Glomerular endothelial cell (primary cell): ENCODE data around the gene KDM5B. TPM values are rescaled to one million over a fixed set of nuclear protein-coding genes. Genes with fewer than 3 reads are reported as not detected.
"Not testable (repeated sequence)": the region's sequence is repeated elsewhere in the genome, so short reads cannot be mapped to it uniquely, and the experiment has no call there.

ENCODE experiments used
- DNase-seq: peaks from one replicate; pipeline ENCODE4 v3.0.0-alpha.2; 2011; ENCODE audit warnings: low read depth, low spot score; ENCODE audit errors: extremely low read depth
- total RNA-seq: library from RNA; depleted of rRNA; stranded (reverse); fragments of >200 nt; gene quantifications from 2 replicates; pipeline ENCODE4 v1.2.3, GENCODE V29; 2015

KDM5B gene
- 58.6 and 96.4 TPM in 2 replicates for total RNA-seq

DNA sequence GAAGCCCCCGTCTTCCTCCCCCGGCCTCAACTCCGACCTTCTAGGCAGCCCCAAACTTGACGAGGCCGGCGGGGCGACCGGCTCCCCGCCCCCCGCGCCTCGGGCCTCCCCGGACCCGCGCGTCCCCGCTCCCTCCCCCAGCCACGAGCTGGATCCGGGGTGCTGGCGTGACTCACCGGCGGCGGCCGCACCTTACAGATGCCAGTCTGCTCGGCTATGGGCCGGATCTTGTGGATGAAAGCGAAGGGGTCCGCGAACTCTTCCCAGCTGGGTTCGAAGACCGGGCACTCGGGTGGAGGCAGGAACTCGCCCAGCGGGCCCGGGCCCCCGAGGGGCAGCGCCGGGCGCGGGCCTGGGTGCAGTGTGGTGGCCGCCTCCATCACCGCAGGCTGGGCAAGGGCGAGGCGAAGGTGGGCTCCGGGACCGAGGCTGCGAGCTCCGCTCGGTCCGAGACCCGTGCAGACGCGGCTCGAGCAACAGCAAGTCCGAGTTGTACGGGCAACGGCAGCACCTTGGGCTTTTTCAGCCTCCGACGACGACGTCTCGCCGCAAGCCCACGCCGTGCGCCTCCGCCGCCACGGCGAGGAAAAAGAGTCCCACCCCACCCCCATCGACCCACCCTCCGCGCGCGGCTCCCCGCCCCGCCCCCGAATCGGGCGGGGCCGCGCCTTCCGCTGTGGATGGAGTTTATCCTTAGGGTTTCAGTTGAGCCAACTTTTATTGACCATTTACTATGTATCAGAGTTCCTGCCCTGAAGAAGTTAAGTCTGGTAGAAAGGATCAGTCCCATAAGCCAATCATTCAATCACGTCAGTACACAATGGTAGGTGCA lies at the start of gene KDM5B:
KDM5B (minus strand) TSS at position 496 of the 832 bp plus-strand sequence; CDS start at position 380, 116 bp downstream.
- DNase-seq, result no peak

DNA sequence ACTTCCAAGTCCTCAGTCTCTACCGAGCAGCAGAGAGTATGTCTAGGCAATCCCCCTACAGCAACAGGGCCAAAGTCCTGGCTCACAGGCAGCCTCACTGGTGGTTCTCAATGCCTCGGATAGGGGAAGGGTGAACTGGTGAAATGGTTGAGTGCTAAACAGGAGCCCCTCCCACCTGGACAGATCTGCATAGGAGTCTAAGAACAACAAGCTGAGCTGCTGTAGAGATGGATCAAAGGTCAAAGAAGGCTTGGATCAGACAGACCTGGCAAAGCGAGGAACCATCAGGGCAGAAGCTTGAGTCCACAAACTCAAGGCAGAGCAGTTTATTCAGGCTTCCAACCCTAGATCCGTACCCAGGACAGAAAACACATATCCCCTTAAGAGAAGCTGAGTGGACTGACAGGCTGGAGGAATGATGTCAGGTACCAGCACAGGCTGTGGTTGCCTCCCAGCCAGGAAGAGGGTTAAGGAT lies 49.0 kb upstream of the KDM5B start:
- DNase-seq, result no peak

DNA sequence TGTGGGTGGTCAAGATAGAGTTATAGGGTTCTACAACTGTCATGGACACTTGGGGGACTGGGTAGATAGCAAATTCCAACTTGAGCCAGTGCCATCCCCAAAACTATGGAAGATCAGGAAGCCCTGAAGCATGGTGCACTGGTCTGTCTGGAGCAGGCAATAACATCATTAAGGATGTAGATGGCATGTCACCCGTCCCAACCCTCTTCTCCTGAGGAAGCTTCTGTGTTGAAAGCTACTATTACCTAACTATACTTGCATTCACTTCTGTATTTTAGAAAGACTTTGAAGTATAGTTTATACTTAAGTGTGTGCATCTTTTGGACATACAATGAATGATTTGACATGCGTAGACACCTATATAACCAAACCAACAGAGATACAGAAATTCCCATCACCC lies 47.8 kb upstream of the KDM5B start:
- no peak for DNase-seq

DNA sequence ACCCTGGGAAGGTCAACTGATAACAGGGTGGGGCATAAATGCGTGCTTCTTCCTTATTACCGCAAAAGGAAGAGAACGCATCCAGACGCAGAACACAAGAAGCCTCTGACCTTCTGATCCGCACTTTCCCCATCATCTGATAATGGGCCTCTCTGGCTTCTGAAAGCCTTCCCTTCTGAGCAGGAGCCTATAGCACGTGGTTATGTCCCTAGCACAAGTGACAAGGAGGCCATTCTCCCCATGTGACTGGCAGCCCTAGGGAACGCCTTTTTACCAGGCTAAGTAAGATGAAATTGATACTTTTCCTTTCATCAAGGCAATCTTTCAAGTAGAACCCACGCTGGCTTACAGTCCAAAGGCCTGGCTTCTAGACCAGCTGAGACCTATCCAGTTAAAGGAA lies 46.6 kb upstream of the KDM5B start:
- DNase-seq, result no peak

DNA sequence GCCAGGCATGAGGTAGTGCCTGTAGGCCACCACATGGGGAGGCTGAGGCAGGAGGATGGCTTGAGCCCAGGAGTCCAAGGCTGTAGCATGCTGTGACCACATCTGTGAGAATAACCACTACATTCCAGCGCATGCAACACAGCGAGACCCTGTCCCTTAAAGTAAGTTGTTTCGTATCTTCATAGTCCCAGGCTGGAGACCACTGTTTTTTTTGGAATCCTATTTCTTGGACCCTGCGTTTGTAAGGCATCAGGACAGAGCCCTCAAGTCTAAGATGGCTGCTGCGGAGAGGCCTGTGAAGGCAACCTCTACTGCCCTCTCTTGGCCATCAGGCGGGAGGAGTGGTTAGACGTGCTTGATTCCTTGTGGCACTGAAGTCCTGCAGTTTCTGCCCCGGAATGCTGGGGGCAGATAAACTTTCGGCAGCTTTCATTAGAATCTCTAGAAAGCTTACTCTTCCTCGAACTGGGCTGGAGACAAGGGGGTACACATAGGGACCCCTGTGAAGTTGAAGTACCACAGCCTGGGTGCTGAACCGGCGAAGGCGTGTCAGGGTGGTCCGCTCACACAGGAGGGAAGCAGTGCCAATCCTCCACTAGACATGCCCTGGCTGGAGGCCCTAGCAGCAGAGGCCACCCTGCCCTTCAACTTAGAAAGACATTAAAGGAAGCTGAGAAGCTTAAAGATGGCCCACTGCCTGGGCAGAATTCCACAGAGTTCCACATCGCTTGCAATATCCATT lies 44.1 kb upstream of the KDM5B start:
- peak; percentile 31 for DNase-seq

DNA sequence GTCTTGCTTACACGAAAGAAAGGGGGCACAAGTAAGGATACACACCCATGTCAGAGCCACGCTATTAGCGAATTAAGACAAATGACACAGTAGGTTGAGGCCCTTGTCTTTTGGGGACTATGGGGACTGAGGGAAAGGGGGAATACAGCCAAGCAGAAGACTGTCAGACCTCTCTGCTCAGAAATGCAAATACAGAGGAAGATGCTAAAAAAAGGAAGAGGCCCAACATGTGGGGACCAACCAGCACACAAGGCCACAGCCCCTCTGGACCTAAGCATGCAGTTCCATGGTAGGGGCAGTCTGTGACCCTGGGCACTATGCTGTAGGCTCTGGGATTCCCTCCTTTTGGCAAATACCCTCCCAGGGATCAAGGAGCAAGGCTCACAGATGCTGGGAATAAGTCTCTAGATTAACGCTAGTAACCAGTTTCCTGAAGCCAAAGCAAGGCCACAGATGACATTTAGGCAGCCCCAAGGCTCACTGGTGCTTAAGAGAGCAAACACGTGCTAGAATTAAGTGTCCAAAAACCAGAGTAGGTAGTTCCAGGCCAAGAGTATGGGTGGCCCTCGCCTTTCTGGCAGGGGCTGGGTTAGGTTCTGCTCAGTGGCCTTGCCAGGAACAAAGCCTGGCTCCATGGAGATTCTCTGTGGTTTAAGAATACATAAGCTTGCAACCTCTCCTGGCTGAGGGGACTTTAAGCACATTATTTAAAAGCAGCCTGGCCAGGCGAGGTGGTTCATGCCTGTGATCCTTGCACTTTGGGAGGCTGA lies 42.6 kb upstream of the KDM5B start:
- no peak for DNase-seq

DNA sequence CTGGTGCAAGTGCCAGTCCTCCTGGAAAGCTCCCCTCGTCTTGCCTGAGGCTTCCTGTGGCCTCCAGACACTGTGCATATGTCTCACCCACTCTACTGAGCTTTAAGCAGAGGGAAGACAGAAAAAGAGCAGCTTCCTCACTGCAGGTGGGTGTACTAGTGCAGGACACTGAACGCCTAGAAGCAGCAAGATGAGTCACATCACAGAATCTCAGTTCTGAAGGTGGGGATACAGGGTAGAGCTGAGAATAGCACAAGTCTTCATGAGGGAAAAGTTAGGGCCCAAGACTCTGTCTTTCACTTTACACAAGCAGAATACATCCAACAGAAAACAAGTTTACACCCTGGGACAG lies 39.9 kb upstream of the KDM5B start:
- no peak for DNase-seq

DNA sequence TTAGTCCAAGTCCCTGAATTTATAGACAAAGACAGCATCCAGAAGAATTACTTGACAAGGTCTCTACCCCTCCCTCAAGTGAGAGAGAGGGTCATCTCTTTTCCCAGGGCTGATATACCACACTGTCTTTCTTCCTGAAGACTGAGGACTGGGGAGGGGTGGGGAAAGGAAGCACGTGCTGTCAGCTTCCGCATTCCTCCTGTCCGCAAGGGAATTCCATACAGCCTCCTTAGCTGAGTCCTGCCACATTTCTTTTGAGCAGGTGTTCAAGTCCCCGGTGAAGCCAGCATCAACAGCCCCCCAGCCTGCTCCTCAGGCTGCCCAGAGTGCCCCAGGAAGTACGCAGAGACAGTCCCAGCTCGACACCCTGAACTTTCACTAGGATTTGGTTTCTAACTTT lies 36.7 kb upstream of the KDM5B start:
- no peak for DNase-seq

DNA sequence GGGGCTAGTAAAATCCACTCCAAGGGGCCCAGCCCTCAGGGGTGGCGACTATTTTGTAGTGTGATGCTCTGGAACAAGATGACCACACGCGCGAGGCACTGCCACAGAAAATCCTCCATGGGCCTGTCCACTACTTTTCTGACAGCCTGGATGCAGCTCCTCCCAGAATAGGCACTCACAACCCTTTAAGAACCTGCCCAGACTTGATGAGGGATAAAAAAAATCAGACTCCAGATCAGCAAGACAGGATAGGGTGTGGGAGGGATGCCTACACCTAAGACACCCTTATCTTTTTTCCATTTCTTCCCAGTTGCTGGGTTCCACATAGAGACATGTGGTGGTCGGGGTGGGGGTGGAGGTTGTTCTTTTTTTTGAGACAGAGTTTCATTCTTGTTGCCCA lies 36.0 kb upstream of the KDM5B start:
- no peak for DNase-seq

DNA sequence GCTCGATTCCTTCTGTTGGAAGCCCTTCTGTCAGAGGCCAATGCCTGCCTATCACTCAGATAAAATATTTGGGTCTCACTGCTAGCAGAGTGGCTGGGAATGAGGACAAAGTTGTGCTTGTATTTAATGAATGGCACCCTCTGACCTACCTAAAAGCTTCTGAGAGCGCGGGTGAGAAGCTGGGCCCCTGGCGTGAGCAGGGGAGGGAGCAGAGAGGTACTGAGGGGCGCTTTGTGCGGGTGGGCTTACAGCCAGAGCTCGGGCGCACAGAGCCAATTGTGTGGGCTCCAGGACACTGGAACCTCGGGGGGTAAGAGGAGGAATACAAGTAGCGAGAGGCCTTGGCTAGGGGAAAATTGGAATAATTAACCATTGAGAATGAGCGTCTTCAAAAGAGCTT lies 34.9 kb upstream of the KDM5B start:
- no peak for DNase-seq

DNA sequence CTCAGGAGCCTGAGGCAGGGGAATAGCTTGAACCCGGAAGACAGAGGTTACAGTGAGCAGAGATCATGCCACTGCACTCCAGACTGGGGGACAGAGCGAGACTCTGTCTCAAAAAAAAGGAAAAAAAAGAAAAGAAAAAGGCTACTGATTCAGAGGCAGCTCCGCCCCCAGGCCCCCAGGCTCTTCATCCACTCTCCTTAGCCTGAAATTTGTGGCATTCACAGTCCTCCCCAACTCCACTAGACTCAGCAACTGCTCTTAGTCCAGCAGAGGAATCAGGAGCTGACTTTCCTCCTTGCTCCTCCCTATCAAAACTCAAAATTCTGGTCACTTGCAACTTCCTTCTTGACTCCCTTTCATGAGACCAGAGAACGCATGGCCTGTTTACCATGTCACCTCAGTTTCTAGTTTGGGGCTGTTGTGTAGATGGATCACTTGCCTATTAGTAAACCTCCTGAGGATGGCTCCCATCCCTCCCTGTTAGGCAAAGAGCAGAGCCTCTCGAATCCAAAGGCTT lies 29.6 kb upstream of the KDM5B start:
- DNase-seq, result no peak

DNA sequence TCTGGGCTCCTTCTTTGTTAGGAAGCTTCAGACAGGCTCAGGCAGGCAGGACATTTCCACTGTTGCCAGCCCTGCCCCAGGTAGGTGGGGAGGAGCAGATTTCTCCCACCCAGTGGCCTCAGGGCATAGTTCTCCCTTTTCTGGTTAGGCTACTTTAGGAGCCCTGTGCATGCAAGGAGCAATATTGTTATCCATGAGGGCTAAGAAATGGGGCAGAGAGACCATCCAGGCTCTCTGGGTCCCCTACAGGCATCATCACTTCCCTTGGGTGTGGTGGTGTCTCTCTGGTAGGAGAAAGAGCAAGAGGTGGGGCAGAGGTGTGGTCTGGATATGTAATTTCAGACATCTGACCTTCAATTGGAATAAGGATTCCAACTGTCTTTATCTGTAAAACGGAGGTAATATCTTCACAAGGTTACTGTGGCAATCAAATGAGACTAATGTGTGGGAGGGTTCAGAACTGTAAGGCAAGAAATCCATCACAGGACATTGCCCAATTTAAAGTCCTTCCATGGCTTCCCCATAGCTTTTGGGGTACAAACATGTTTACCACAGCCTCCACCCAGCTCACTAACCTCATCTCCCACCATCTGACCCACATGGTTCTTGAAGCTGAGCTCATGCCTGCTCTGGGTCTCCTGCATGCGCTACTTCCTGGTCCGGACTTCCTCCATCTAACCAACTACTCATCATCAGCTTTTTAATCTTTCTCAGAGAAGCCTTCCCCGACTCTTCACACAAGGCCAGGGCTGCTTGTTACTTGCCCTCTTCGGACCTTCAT lies 28.6 kb upstream of the KDM5B start:
- no peak for DNase-seq

DNA sequence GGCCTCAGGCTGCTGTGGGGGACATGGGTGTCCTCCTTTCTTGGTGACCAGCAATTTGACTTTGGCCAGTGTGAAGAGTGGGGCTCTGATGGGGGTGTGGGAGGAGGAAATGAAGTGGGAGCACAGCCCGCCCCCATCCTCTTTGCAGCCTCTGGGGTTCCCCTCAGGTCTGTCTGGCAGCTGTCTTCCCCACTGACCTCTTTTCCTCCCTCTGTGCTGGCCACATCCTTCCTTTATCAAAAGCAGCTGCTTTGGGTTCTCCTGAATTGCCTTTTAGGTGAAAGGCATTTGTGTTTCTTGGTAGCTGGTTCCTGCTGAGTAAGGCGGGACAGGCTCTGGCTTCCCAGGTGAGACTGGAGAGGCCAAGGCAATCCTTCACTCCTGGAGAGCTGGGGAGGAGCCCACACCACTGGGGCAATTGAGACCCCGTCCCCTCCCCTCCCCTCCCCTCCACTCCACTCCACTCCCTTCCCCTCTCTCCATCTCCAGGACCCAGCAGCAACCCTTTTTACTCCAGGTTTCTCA lies 27.4 kb upstream of the KDM5B start:
- DNase-seq, result no peak

DNA sequence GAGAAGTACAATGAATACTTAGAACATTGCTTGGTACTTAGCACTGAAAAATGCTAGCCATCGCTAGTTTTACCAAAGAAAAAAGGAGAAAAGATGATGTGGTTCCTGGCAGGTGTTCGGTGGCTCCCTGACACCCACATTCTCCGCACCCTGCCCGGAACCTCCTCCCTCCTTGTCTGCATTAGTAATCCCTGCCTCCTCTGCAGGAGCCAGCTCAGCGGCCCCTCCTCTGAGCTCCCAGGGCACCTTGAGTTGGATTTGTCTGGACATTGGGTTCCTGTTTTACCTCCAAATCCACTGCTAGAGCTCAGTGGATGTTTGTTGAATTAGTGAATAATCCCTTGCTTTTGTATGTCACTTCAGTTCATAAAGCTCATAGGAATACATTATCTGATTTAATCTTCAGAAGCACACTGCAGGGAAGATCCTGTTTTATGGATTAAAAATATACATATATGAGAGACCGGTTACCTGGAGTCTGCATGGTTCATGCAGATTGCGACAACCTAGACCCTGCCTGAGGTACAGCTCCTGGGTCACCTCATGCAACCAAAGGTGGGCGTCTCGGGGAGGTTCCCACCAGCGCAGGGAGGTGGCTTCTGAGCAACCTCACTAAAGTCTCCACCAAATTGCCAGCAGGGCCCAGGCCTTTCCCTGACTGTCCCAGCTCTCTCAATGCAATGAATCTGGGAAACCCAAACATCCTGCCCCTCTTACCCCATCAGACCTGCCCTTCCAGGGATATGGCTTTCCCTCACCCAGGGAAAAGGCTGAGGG lies 26.7 kb upstream of the KDM5B start:
- no peak for DNase-seq

DNA sequence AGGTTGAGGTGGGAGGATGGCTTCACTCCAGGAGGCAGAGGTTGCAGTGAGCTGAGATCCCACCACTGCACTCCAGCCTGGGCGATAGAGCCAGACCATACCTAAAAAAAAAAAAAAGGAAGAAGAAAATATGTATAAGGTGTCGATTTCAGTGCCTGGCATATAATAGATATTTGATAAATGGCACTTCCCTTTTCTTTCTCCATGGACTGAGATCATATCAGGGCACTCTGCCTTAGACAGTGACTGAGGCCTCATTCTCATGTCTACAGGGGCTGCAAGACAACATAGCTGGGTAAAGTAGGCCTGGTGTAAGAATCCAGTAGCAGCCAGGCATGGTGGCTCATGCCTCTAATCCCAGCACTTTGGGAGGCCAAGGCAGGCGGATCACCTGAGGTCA lies 23.7 kb upstream of the KDM5B start:
- DNase-seq, result no peak

DNA sequence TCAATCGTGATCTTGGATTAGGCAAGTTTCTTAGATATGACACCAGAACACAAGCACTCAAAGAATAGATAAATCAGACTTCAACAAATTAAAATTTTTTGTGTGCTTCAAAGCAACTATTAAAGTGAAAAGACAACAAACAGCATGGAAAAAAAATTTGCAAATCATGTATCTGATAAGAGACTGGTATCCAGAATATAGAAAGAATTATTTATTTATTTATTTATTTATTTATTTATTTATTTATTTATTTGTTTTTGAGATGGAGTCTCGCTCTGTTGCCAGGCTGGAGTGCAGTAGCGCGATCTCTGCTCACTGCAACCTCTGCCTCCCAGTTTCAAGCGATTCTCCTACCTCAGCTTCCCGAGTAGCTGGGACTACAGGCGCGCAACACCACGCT lies 21.0 kb upstream of the KDM5B start:
- not testable (repeated sequence) for DNase-seq

DNA sequence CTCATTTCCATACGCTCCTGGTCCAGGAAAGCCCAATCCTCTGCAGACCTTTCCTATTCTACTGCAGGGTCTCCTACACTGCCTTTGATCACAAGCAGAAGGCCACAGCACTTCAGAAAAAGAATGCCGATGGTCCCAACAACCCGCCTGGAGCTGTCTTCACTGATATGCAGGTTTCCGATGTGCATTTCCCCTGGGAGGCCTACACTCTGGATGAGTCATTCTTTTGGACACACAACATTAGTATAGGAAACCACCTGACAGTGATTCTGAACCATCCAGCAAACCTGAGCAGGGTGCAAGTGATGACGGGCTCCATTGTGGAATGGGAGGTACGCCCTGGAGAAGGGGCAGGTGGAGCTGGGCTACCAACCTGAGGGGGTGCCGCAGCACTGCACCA lies 17.5 kb upstream of the KDM5B start:
- no peak for DNase-seq

DNA sequence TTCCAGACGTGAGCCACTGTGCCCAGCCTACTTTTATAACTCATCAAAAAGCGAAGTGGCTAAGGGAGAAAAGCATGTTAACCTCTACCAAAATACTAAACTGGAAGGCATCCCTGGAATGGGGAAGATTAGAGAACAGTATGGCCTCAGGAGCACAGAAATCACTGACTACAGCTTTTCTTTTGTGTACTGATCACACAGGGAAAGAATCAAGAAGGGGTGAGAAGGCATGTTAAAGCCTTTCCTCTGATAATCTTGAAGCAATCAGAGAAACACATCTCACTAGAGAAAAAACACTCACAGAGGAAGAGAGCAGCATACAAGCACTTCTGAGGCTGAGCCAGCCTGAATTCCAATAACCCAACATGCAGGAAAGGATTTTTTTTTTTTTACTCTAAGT lies 13.2 kb upstream of the KDM5B start:
- no peak for DNase-seq

DNA sequence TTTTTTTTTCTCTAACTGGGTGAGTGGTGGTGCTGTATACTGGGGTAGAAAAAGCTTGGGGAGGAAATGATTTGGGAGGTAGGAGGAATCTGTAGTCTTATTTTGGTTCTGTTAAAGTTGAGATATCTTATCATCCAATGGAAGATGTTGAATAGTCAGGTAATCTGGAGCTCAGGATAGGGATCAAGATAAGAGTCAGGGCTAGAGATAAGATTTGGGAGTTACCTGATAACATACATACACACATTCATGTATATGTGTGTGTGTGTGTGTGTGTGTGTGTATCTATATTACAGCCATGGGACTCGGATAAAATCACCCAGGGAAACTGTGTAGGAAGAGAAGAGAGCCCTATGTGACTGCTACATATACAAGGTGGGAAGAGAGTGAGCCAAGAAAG lies 10.6 kb upstream of the KDM5B start:
- DNase-seq, result no peak
